SK-N-SH treated with all-trans-retinoic acid at 6 μM for 48 hours (cell line): Measurements from ENCODE around the gene ACVR2A.

Source experiments
- ATAC-seq: fragments of 200-7000 bp; cut with Tn5 transposase; 3 replicates; pipeline ENCODE4 v1.9.1; 2020; ENCODE audit warnings: mild to moderate bottlenecking, moderate library complexity
- ARNTL ChIP-seq: fragments of 450-650 bp; formaldehyde crosslinking; IDR thresholded peaks from 2 replicates; pipeline ENCODE4 v1.5.0; 2020; ENCODE audit warnings: low read depth, mild to moderate bottlenecking, moderate library complexity, borderline replicate concordance
- BACH2 ChIP-seq: fragments of 250-450 bp; sonication (Bioruptor Pico); IDR thresholded peaks from 2 replicates; pipeline ENCODE4 v1.9.0; 2021; ENCODE audit warnings: mild to moderate bottlenecking, borderline replicate concordance
- CSDC2 ChIP-seq: fragments of 250-450 bp; sonication (Bioruptor Pico); IDR thresholded peaks from 2 replicates; pipeline ENCODE4 v1.5.0; 2020; ENCODE audit warnings: mild to moderate bottlenecking, moderate library complexity
- GLIS3 ChIP-seq: fragments of 250-450 bp; sonication (Bioruptor Pico); IDR thresholded peaks from 2 replicates; pipeline ENCODE4 v1.5.0; 2020; ENCODE audit warnings: mild to moderate bottlenecking, moderate library complexity
- ISL1 ChIP-seq: fragments of 250-450 bp; sonication (Bioruptor Pico); IDR thresholded peaks from 2 replicates; pipeline ENCODE4 v2.1.2; 2022; ENCODE audit warnings: mild to moderate bottlenecking, moderate library complexity
- OSR1 ChIP-seq: fragments of 250-450 bp; sonication (Bioruptor Pico); IDR thresholded peaks from 2 replicates; pipeline ENCODE4 v1.8.0; 2022; ENCODE audit warnings: moderate library complexity, mild to moderate bottlenecking, inconsistent platforms
- PPARA ChIP-seq: fragments of 250-450 bp; sonication (Bioruptor Pico); IDR thresholded peaks from 2 replicates; pipeline ENCODE4 v1.5.0; 2020; ENCODE audit warnings: mild to moderate bottlenecking, borderline replicate concordance
- RARB ChIP-seq: fragments of 250-450 bp; sonication (Bioruptor Pico); IDR thresholded peaks from 2 replicates; pipeline ENCODE4 v1.8.0; 2021; ENCODE audit warnings: mild to moderate bottlenecking, moderate library complexity
- SNAI2 ChIP-seq: fragments of 250-450 bp; sonication (Bioruptor Pico); IDR thresholded peaks from 2 replicates; pipeline ENCODE4 v1.5.0; 2020; ENCODE audit warnings: mild to moderate bottlenecking, moderate library complexity
- TCF4 ChIP-seq: fragments of 250-450 bp; sonication (Bioruptor Pico); IDR thresholded peaks from 2 replicates; pipeline ENCODE4 v1.8.0; 2021; ENCODE audit warnings: mild to moderate bottlenecking, moderate library complexity, borderline replicate concordance
- TOX ChIP-seq: fragments of 250-450 bp; sonication (Bioruptor Pico); IDR thresholded peaks from 2 replicates; pipeline ENCODE4 v1.8.0; 2021; ENCODE audit warnings: mild to moderate bottlenecking, moderate library complexity, borderline replicate concordance
- ZC3H10 ChIP-seq: fragments of 250-450 bp; sonication (Bioruptor Pico); IDR thresholded peaks from 2 replicates; pipeline ENCODE4 v1.5.1; 2021; ENCODE audit warnings: mild to moderate bottlenecking, moderate library complexity
- ZFP3 ChIP-seq: fragments of 250-450 bp; sonication (Bioruptor Pico); IDR thresholded peaks from 2 replicates; pipeline ENCODE4 v1.5.0; 2020; ENCODE audit warnings: mild to moderate bottlenecking, moderate library complexity
- ZNF565 ChIP-seq: fragments of 450-650 bp; formaldehyde crosslinking; conservative IDR thresholded peaks from 2 replicates; pipeline ENCODE4 v1.5.0; 2020; ENCODE audit warnings: low read depth, mild to moderate bottlenecking, moderate library complexity
- ZNF70 ChIP-seq: fragments of 450-650 bp; formaldehyde crosslinking; IDR thresholded peaks from 2 replicates; pipeline ENCODE4 v1.5.0; 2020; ENCODE audit warnings: mild to moderate bottlenecking, moderate library complexity
- ZNF8 ChIP-seq: fragments of 450-650 bp; formaldehyde crosslinking; IDR thresholded peaks from 2 replicates; pipeline ENCODE4 v1.5.0; 2020; ENCODE audit warnings: mild to moderate bottlenecking, moderate library complexity
- TF ChIP-seq, protein P1 (sequence below): fragments of 250-450 bp; sonication (Bioruptor Pico); IDR thresholded peaks from 2 replicates; pipeline ENCODE4 v1.8.0; 2021; ENCODE audit warnings: low read depth, mild to moderate bottlenecking, moderate library complexity, borderline replicate concordance
- TF ChIP-seq, protein P2 (sequence below): fragments of 250-450 bp; sonication (Bioruptor Pico); IDR thresholded peaks from 2 replicates; pipeline ENCODE4 v1.5.1; 2021; ENCODE audit warnings: mild to moderate bottlenecking, moderate library complexity
- TF ChIP-seq, protein P3 (sequence below): fragments of 250-450 bp; sonication (Bioruptor Pico); IDR thresholded peaks from 2 replicates; pipeline ENCODE4 v1.5.1; 2020; ENCODE audit warnings: low read depth, mild to moderate bottlenecking, moderate library complexity
- TF ChIP-seq, protein P4 (sequence below): fragments of 250-450 bp; sonication (Bioruptor Pico); IDR thresholded peaks from 2 replicates; pipeline ENCODE4 v1.5.0; 2020; ENCODE audit warnings: mild to moderate bottlenecking, moderate library complexity

The ACVR2A gene

DNA sequence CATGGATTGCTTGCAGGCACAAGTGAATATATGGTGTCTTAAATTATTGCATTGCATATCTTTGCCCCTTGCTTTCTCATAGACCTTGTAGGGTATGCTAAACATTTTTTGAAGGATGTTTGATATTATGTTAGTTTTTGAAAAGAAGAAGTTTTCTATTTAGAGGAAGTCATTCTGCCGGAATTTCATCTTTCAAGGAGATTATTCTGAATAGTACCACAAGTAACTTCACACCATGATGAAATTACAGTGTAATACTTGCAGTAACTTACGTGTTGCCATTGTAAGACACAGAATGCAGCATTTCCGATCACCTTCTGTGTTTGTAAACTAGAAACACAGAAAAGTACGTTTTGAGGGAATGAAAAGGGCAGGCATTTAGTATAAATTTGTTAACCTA lies 71.9 kb downstream of the ACVR2A start (continued):
- TF ChIP-seq, protein P1, sequence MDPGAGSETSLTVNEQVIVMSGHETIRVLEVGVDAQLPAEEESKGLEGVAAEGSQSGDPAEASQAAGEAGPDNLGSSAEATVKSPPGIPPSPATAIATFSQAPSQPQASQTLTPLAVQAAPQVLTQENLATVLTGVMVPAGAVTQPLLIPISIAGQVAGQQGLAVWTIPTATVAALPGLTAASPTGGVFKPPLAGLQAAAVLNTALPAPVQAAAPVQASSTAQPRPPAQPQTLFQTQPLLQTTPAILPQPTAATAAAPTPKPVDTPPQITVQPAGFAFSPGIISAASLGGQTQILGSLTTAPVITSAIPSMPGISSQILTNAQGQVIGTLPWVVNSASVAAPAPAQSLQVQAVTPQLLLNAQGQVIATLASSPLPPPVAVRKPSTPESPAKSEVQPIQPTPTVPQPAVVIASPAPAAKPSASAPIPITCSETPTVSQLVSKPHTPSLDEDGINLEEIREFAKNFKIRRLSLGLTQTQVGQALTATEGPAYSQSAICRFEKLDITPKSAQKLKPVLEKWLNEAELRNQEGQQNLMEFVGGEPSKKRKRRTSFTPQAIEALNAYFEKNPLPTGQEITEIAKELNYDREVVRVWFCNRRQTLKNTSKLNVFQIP: no peak
- TF ChIP-seq GLIS3 (CRISPR knock-in tag) (no peak), ZC3H10 (CRISPR knock-in tag) (no peak), ZNF8 (CRISPR knock-in tag) (no peak), TOX (CRISPR knock-in tag) (no peak), ZNF565 (CRISPR knock-in tag) (no peak)
- TF ChIP-seq, all 23 proteins: peak for 0

DNA sequence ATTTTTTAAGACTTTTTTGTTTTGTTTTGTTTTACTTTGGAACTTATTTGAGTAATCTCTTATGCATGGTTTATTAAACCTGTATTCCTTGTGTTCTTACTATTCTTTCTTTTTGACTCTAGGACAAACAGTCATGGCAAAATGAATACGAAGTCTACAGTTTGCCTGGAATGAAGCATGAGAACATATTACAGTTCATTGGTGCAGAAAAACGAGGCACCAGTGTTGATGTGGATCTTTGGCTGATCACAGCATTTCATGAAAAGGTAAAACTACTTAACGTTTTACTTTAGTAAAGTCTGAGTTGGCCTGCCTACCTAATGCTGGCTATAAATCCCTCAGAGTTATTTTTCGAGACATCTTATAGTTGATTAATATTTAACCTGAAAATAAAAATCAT lies 72.3 kb downstream of the ACVR2A start:
- ATAC-seq: no peak
- TF ChIP-seq, protein P2, sequence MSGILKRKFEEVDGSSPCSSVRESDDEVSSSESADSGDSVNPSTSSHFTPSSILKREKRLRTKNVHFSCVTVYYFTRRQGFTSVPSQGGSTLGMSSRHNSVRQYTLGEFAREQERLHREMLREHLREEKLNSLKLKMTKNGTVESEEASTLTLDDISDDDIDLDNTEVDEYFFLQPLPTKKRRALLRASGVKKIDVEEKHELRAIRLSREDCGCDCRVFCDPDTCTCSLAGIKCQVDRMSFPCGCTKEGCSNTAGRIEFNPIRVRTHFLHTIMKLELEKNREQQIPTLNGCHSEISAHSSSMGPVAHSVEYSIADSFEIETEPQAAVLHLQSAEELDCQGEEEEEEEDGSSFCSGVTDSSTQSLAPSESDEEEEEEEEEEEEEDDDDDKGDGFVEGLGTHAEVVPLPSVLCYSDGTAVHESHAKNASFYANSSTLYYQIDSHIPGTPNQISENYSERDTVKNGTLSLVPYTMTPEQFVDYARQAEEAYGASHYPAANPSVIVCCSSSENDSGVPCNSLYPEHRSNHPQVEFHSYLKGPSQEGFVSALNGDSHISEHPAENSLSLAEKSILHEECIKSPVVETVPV (CRISPR knock-in tag): no peak
- TF ChIP-seq BACH2: no peak
- TF ChIP-seq PPARA: no peak
- no peak for TF ChIP-seq ARNTL (CRISPR knock-in tag)
- TF ChIP-seq ZFP3: no peak
- TF ChIP-seq, protein P3, sequence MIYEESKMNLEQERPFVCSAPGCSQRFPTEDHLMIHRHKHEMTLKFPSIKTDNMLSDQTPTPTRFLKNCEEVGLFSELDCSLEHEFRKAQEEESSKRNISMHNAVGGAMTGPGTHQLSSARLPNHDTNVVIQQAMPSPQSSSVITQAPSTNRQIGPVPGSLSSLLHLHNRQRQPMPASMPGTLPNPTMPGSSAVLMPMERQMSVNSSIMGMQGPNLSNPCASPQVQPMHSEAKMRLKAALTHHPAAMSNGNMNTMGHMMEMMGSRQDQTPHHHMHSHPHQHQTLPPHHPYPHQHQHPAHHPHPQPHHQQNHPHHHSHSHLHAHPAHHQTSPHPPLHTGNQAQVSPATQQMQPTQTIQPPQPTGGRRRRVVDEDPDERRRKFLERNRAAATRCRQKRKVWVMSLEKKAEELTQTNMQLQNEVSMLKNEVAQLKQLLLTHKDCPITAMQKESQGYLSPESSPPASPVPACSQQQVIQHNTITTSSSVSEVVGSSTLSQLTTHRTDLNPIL (CRISPR knock-in tag): no peak
- TF ChIP-seq SNAI2 (CRISPR knock-in tag): no peak
- TF ChIP-seq GLIS3 (CRISPR knock-in tag): no peak
- TF ChIP-seq OSR1 (CRISPR knock-in tag): no peak
- TF ChIP-seq TCF4 (CRISPR knock-in tag): no peak
- TF ChIP-seq, protein P1: no peak

DNA sequence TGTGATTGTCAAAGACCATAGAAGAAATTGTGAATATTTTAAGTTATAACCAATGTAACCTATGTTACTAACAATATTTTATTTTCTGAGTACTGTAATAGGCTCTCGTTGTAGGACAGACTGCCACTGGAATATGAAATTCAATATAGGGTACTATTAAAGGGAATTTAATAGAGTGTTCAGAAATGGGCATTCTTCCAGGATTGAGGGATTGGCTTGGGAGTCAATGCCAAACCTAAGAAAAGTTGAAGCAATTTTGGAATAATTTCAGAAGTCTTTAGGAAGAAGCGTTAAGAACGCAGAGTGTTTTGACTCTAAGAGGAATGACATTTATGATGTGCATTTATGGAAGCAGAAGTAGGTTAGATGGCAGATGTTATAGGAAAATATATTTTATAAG lies 79.0 kb downstream of the ACVR2A start:
- no peak for ATAC-seq
- TF ChIP-seq ZNF565 (CRISPR knock-in tag) (no peak), ISL1 (no peak), OSR1 (CRISPR knock-in tag) (no peak), CSDC2 (CRISPR knock-in tag) (no peak), GLIS3 (CRISPR knock-in tag) (no peak), ARNTL (CRISPR knock-in tag) (no peak), RARB (CRISPR knock-in tag) (no peak), ZNF70 (CRISPR knock-in tag) (no peak)
- TF ChIP-seq, protein P4, sequence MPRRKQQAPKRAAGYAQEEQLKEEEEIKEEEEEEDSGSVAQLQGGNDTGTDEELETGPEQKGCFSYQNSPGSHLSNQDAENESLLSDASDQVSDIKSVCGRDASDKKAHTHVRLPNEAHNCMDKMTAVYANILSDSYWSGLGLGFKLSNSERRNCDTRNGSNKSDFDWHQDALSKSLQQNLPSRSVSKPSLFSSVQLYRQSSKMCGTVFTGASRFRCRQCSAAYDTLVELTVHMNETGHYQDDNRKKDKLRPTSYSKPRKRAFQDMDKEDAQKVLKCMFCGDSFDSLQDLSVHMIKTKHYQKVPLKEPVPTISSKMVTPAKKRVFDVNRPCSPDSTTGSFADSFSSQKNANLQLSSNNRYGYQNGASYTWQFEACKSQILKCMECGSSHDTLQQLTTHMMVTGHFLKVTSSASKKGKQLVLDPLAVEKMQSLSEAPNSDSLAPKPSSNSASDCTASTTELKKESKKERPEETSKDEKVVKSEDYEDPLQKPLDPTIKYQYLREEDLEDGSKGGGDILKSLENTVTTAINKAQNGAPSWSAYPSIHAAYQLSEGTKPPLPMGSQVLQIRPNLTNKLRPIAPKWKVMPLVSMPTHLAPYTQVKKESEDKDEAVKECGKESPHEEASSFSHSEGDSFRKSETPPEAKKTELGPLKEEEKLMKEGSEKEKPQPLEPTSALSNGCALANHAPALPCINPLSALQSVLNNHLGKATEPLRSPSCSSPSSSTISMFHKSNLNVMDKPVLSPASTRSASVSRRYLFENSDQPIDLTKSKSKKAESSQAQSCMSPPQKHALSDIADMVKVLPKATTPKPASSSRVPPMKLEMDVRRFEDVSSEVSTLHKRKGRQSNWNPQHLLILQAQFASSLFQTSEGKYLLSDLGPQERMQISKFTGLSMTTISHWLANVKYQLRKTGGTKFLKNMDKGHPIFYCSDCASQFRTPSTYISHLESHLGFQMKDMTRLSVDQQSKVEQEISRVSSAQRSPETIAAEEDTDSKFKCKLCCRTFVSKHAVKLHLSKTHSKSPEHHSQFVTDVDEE: no peak
- TF ChIP-seq, protein P3 (CRISPR knock-in tag): no peak
- TF ChIP-seq, protein P1: no peak
- TF ChIP-seq, all 23 proteins: peak for 0
